Osteocyte (in vitro differentiated cells): ENCODE measurements around the gene KDM4C. TPM values are rescaled to one million over a fixed set of nuclear protein-coding genes. Genes with fewer than 3 reads are reported as not detected.

ENCODE experiments used
- DNase-seq: peaks from one replicate; pipeline ENCODE4 v3.0.0; 2021; ENCODE audit warnings: mixed read lengths; ENCODE audit not compliant: unreplicated experiment; ENCODE audit errors: extremely low spot score
- H3K27ac Mint-ChIP-seq: one replicate; pipeline ENCODE4 v1.8.0; 2021; ENCODE audit warnings: mild to moderate bottlenecking, mixed read lengths; ENCODE audit not compliant: unreplicated experiment
- H3K27me3 Mint-ChIP-seq: one replicate; pipeline ENCODE4 v1.8.0; 2021; ENCODE audit warnings: mixed read lengths; ENCODE audit not compliant: unreplicated experiment
- H3K36me3 Mint-ChIP-seq: one replicate; pipeline ENCODE4 v1.8.0; 2021; ENCODE audit warnings: mixed read lengths; ENCODE audit not compliant: unreplicated experiment
- H3K4me1 Mint-ChIP-seq: one replicate; pipeline ENCODE4 v1.8.0; 2021; ENCODE audit warnings: mixed read lengths; ENCODE audit not compliant: unreplicated experiment
- H3K4me3 Mint-ChIP-seq: one replicate; pipeline ENCODE4 v1.8.0; 2021; ENCODE audit warnings: mild to moderate bottlenecking, moderate library complexity, mixed read lengths; ENCODE audit not compliant: unreplicated experiment
- H3K9me3 Mint-ChIP-seq: one replicate; pipeline ENCODE4 v1.8.0; 2021; ENCODE audit warnings: mixed read lengths; ENCODE audit not compliant: unreplicated experiment
- CTCF ChIP-seq: fragments of 200-600 bp; sonication (generic); IDR thresholded peaks from 2 replicates; pipeline ENCODE4 v1.5.0; 2021; ENCODE audit warnings: antibody characterized with exemption, mild to moderate bottlenecking, moderate library complexity
- total RNA-seq: library from RNA; stranded (reverse); gene quantifications from 2 replicates; pipeline ENCODE4 v1.2.1, GENCODE V29; 2021

The KDM4C gene
- total RNA-seq, 1 donor from 2014 or later: 25.3 TPM

DNA sequence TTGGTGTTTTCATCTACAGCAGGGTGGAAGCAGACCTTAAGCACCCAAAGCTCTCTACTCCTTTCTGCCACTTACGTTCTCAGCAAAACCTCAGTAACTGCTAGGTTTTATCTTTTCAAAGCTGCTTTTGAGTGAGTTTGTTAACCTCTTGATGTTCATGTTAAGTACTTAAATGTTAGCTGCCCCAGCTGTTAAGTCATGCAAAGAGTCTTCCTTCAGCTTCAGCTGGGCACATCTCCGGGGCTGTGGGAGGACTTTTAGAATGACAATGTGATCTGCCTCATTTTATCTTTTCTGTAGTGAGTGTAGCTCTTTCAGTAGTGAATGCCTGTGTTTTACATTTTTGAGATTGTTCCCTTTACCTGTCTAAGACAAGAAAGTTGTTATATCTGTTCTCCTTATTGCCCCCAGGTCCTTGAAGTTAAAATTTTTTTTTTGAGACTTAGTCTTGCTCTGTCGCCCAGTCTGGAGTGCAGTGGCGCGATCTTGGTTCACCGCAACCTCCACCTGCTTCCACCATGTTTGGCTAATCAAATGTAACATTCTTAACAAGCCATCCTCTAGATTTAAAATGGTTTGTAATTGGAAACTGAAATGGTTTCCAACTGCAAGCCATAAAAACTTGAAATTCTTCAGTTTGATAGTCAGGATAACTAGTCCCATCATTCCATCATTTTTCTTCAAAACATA, 19.6 kb downstream of the KDM4C start:
- Mint-ChIP-seq H3K9me3 (no peaks in the 10 kb centered on the region), H3K27me3 (no peaks in the 10 kb centered on the region), H3K4me3 (no peak overlapping the region), H3K4me1 (no peaks in the 10 kb centered on the region), H3K36me3 (no peaks in the 10 kb centered on the region), H3K27ac (no peak overlapping the region)
- TF ChIP-seq CTCF: no peak
- peak; percentile 17 for DNase-seq

DNA sequence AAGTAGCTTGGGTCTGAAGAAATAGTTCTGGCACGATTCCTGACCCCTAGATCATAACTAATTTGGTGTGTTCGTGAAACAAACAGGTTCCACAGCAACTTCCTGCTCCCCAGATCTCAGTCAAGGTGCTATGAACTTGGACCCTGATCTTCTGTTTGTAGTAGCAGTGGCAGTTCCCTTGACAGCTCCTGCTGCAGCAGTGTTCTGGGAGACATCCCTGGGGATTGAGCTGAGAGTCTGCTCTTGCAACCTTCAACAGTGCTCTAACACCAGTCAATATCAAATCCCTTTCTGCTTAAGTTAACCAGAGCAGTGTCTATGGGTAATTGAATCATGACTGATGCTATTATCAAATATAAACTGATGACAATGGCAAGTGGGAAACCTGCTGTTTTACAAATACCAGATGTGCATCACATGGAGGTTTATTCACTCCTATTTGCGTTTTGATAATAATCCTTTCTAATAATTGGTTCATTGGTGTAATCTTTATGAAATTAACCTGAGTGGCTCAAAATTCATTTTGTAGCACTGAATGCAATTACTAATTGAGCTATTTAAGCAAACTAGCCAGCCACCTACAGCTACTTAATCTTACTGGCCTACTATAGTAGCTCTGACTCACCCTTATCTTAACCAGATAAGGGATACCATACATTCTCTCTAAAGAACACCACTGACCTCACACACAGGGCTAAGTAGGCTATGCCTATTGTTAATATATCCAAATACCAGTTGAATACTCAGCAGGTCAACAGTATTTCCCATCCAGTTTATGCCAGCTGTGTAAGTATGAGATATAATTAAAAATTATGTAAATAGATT, 21.9 kb downstream of the KDM4C start:
- Mint-ChIP-seq H3K27me3 (no peaks in the 10 kb centered on the region), H3K4me1 (peaks cover 2% of the 10 kb centered on the region), H3K9me3 (no peaks in the 10 kb centered on the region), H3K4me3 (no peak overlapping the region), H3K36me3 (no peaks in the 10 kb centered on the region), H3K27ac (no peak overlapping the region)
- TF ChIP-seq CTCF: no peak
- peak; percentile 10 for DNase-seq

- H3K27ac Mint-ChIP-seq: no peak overlapping the region
- TF ChIP-seq CTCF: no peak
- no peaks in the 10 kb centered on the region for H3K9me3 Mint-ChIP-seq
- no peaks in the 10 kb centered on the region for H3K36me3 Mint-ChIP-seq
- H3K4me3 Mint-ChIP-seq: no peak overlapping the region
- DNase-seq: no peak
- no peaks in the 10 kb centered on the region for H3K27me3 Mint-ChIP-seq
- peaks cover 2% of the 10 kb centered on the region for H3K4me1 Mint-ChIP-seq
Observed at GRCh38 chr9:6780690-6781089, 22.9 kb downstream of the KDM4C start.

GRCh38 chr9:6781476-6781875, 23.7 kb downstream of the KDM4C start:
- no peak for DNase-seq
- no peaks in the 10 kb centered on the region for H3K36me3 Mint-ChIP-seq
- H3K4me3 Mint-ChIP-seq: no peak overlapping the region
- no peaks in the 10 kb centered on the region for H3K9me3 Mint-ChIP-seq
- peaks cover 2% of the 10 kb centered on the region for H3K4me1 Mint-ChIP-seq
- H3K27ac Mint-ChIP-seq: no peak overlapping the region
- H3K27me3 Mint-ChIP-seq: no peaks in the 10 kb centered on the region
- TF ChIP-seq CTCF: no peak

DNA sequence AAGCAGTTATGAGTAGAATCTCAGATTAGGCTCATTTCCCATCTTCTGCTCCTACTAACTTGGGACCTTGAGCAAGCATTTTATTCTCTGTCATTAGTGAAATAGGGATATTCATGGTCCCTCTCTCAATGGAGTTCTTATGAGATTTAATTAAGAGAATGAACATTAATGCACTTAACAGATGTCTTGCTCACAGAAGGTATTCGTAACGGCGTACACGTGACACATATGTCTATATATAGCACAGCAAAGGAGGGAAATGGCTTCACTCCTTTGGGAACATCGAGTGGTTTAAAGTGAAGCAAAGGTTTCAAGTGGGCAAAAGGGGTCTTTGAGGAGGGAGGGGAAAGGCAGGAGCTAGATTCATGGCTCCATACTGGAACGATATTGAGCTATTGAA, 24.6 kb downstream of the KDM4C start:
- DNase-seq: peak; percentile 13
- H3K4me3 Mint-ChIP-seq: no peak overlapping the region
- no peaks in the 10 kb centered on the region for H3K36me3 Mint-ChIP-seq
- no peak overlapping the region for H3K27ac Mint-ChIP-seq
- H3K4me1 Mint-ChIP-seq: peaks cover 2% of the 10 kb centered on the region
- TF ChIP-seq CTCF: no peak
- no peaks in the 10 kb centered on the region for H3K27me3 Mint-ChIP-seq
- no peaks in the 10 kb centered on the region for H3K9me3 Mint-ChIP-seq
